Neural cell (in vitro differentiated cells): ENCODE data around the gene COL25A1. TPM values are rescaled to one million over a fixed set of nuclear protein-coding genes. Genes with fewer than 3 reads are reported as not detected.

ENCODE experiments used
- H2AFZ ChIP-seq: fragments of 200-600, 300-800 bp; sonication (generic), shearing (Covaris generic); 2 replicates; pipeline ENCODE4 v1.6.0; 2014; ENCODE audit warnings: low read depth, mild to moderate bottlenecking, antibody characterized with exemption, low read length, moderate library complexity
- H3F3A ChIP-seq: fragments of 200-600 bp; shearing (Covaris generic); 2 replicates; pipeline ENCODE4 v1.6.1; 2016; ENCODE audit warnings: mild to moderate bottlenecking, moderate library complexity, mixed read lengths, antibody characterized with exemption, low read length; ENCODE audit not compliant: insufficient read depth, poor library complexity, severe bottlenecking
- H3K27ac ChIP-seq: fragments of 200-600, 300-800 bp; sonication (generic), shearing (Covaris generic); 2 replicates; pipeline ENCODE4 v1.5.1; 2014; ENCODE audit warnings: mild to moderate bottlenecking, low read length, moderate library complexity
- H3K27me3 ChIP-seq: fragments of 300-800, 200-600 bp; sonication (generic), shearing (Covaris generic); 2 replicates; pipeline ENCODE4 v1.6.0; 2014; ENCODE audit warnings: mild to moderate bottlenecking, low read depth, low read length, moderate library complexity; ENCODE audit not compliant: insufficient read depth
- H3K36me3 ChIP-seq: fragments of 300-800, 200-600 bp; sonication (generic), shearing (Covaris generic); 2 replicates; pipeline ENCODE4 v1.5.1; 2014; ENCODE audit warnings: mild to moderate bottlenecking, antibody characterized with exemption, low read length, moderate library complexity; ENCODE audit not compliant: insufficient read depth
- H3K4me2 ChIP-seq: fragments of 300-800, 200-600 bp; sonication (generic), shearing (Covaris generic); 2 replicates; pipeline ENCODE4 v1.6.0; 2014; ENCODE audit warnings: mild to moderate bottlenecking, low read length
- H3K4me3 ChIP-seq: fragments of 300-800, 200-600 bp; sonication (generic), shearing (Covaris generic); 2 replicates; pipeline ENCODE4 v1.5.1; 2014; ENCODE audit warnings: mild to moderate bottlenecking, low read length, moderate library complexity
- H3K79me2 ChIP-seq: fragments of 200-600 bp; shearing (Covaris generic); replicated peaks from 2 replicates; pipeline ENCODE4 v1.6.0; 2014; ENCODE audit warnings: mild to moderate bottlenecking, low read length, moderate library complexity; ENCODE audit not compliant: insufficient read depth
- H3K9ac ChIP-seq: fragments of 300-800, 200-600 bp; sonication (generic), shearing (Covaris generic); 2 replicates; pipeline ENCODE4 v1.6.1; 2016; ENCODE audit warnings: mild to moderate bottlenecking, low read length, mixed read lengths
- H3K9me2 ChIP-seq: fragments of 200-600 bp; shearing (Covaris generic); 2 replicates; pipeline ENCODE4 v1.6.1; 2016; ENCODE audit warnings: mild to moderate bottlenecking, low read length, mixed read lengths; ENCODE audit not compliant: insufficient read depth
- H3K9me3 ChIP-seq: fragments of 200-600, 300-800 bp; sonication (generic), shearing (Covaris generic); 2 replicates; pipeline ENCODE4 v1.6.1; 2016; ENCODE audit warnings: mild to moderate bottlenecking, mixed run types, low read length, moderate library complexity, mixed read lengths
- H4K20me1 ChIP-seq: fragments of 200-600 bp; shearing (Covaris generic); 2 replicates; pipeline ENCODE4 v1.6.1; 2016; ENCODE audit warnings: mild to moderate bottlenecking, mixed run types; ENCODE audit not compliant: insufficient read depth
- EP300 ChIP-seq: fragments of 450-650 bp; conservative IDR thresholded peaks from 2 replicates; pipeline ENCODE4 v1.6.1; 2014; ENCODE audit warnings: antibody characterized with exemption, mild to moderate bottlenecking, moderate library complexity; ENCODE audit not compliant: poor library complexity, severe bottlenecking
- EZH2 ChIP-seq: fragments of 200-600, 300-800 bp; shearing (Covaris generic), sonication (generic); IDR thresholded peaks from 2 replicates; pipeline ENCODE4 v1.6.1; 2014; ENCODE audit warnings: antibody characterized with exemption, low read length, borderline replicate concordance, mild to moderate bottlenecking; ENCODE audit not compliant: insufficient read depth, poor library complexity, severe bottlenecking
- MXI1 ChIP-seq: fragments of 450-650 bp; conservative IDR thresholded peaks from 2 replicates; pipeline ENCODE4 v1.6.1; 2014; ENCODE audit warnings: antibody characterized with exemption, mild to moderate bottlenecking; ENCODE audit not compliant: poor library complexity, severe bottlenecking
- POLR2AphosphoS5 ChIP-seq: IDR thresholded peaks from 2 replicates; pipeline ENCODE4 v1.6.1; 2012
- RAD21 ChIP-seq: fragments of 450-650 bp; conservative IDR thresholded peaks from 2 replicates; pipeline ENCODE4 v1.6.1; 2014; ENCODE audit warnings: antibody characterized with exemption, mild to moderate bottlenecking, moderate library complexity
- SMC3 ChIP-seq: fragments of 450-650 bp; conservative IDR thresholded peaks from 2 replicates; pipeline ENCODE4 v1.6.1; 2014; ENCODE audit warnings: antibody characterized with exemption, mild to moderate bottlenecking, moderate library complexity; ENCODE audit not compliant: poor library complexity
- TAF1 ChIP-seq: IDR thresholded peaks from 2 replicates; pipeline ENCODE4 v1.6.1; 2012; ENCODE audit warnings: low read depth
- polyA plus RNA-seq: library from polyadenylated mRNA; depleted of rRNA; stranded (reverse); fragments of >200 nt; gene quantifications from 2 replicates; pipeline ENCODE4 v1.2.3, GENCODE V29; 2014
- TF ChIP-seq, protein P1 (sequence below): fragments of 450-650 bp; IDR thresholded peaks from 2 replicates; pipeline ENCODE4 v1.5.1; 2014; ENCODE audit warnings: antibody characterized with exemption, mild to moderate bottlenecking, moderate library complexity; ENCODE audit not compliant: poor library complexity, severe bottlenecking
- TF ChIP-seq, protein P2 (sequence below): IDR thresholded peaks from 2 replicates; pipeline ENCODE4 v1.6.1; 2012; ENCODE audit warnings: borderline replicate concordance

The COL25A1 gene
- polyA plus RNA-seq, 1 donor from 2014 or later = 32.3 TPM

DNA sequence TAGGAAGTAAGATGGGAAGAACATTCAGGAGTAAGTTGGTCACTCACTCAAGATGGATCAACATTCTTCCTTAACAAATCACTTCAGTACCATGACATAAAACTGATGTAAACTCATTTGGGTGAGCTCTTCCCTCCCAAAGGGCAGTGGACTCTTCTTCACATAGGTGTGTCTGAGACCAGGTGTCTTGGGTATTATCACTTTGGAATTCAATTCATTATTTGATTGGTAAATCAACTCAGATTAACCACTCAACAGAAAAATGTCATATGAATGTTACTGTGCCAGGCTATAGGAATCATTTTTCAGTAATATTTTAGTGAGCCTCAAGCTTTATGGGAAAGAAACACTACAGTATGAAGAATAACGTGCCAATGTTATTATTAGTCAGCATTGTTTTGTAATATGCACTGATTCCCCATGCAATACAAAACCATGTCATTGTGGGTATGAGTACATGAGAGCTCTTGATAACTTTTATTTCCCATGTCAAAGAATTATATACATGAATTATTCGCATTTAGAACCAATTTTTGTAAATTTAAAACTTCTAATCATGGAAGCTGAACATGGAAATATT is 481.0 kb downstream of the COL25A1 start:
- H3F3A ChIP-seq = no peaks in the 10 kb centered on the region
- no peaks in the 10 kb centered on the region for H3K27me3 ChIP-seq
- no peak for TF ChIP-seq SMC3
- TF ChIP-seq, protein P1, sequence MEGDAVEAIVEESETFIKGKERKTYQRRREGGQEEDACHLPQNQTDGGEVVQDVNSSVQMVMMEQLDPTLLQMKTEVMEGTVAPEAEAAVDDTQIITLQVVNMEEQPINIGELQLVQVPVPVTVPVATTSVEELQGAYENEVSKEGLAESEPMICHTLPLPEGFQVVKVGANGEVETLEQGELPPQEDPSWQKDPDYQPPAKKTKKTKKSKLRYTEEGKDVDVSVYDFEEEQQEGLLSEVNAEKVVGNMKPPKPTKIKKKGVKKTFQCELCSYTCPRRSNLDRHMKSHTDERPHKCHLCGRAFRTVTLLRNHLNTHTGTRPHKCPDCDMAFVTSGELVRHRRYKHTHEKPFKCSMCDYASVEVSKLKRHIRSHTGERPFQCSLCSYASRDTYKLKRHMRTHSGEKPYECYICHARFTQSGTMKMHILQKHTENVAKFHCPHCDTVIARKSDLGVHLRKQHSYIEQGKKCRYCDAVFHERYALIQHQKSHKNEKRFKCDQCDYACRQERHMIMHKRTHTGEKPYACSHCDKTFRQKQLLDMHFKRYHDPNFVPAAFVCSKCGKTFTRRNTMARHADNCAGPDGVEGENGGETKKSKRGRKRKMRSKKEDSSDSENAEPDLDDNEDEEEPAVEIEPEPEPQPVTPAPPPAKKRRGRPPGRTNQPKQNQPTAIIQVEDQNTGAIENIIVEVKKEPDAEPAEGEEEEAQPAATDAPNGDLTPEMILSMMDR = no peak
- TF ChIP-seq POLR2AphosphoS5 = no peak
- TF ChIP-seq EP300 = no peak
- no peak for TF ChIP-seq EZH2
- TF ChIP-seq, protein P2, sequence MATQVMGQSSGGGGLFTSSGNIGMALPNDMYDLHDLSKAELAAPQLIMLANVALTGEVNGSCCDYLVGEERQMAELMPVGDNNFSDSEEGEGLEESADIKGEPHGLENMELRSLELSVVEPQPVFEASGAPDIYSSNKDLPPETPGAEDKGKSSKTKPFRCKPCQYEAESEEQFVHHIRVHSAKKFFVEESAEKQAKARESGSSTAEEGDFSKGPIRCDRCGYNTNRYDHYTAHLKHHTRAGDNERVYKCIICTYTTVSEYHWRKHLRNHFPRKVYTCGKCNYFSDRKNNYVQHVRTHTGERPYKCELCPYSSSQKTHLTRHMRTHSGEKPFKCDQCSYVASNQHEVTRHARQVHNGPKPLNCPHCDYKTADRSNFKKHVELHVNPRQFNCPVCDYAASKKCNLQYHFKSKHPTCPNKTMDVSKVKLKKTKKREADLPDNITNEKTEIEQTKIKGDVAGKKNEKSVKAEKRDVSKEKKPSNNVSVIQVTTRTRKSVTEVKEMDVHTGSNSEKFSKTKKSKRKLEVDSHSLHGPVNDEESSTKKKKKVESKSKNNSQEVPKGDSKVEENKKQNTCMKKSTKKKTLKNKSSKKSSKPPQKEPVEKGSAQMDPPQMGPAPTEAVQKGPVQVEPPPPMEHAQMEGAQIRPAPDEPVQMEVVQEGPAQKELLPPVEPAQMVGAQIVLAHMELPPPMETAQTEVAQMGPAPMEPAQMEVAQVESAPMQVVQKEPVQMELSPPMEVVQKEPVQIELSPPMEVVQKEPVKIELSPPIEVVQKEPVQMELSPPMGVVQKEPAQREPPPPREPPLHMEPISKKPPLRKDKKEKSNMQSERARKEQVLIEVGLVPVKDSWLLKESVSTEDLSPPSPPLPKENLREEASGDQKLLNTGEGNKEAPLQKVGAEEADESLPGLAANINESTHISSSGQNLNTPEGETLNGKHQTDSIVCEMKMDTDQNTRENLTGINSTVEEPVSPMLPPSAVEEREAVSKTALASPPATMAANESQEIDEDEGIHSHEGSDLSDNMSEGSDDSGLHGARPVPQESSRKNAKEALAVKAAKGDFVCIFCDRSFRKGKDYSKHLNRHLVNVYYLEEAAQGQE = no peak
- TF ChIP-seq TAF1 = no peak
- no peak for TF ChIP-seq MXI1
- no peak for TF ChIP-seq RAD21
- no peak overlapping the region for H3K4me2 ChIP-seq
- H3K9me3 ChIP-seq = no peaks in the 10 kb centered on the region
- H3K27ac ChIP-seq = no peak overlapping the region
- H3K36me3 ChIP-seq = no peaks in the 10 kb centered on the region
- H2AFZ ChIP-seq = no peak overlapping the region
- no peaks in the 10 kb centered on the region for H3K9me2 ChIP-seq
- no peaks in the 10 kb centered on the region for H4K20me1 ChIP-seq
- no peak overlapping the region for H3K4me3 ChIP-seq
- no peak overlapping the region for H3K9ac ChIP-seq
- no peaks in the 10 kb centered on the region for H3K79me2 ChIP-seq

- Histone ChIP-seq H3K79me2 (no peaks in the 10 kb centered on the region), H3K9ac (no peak overlapping the region), H3K4me3 (no peak overlapping the region), H3K36me3 (no peaks in the 10 kb centered on the region), H3F3A (no peaks in the 10 kb centered on the region), H3K9me2 (no peaks in the 10 kb centered on the region), H2AFZ (no peak overlapping the region), H4K20me1 (no peaks in the 10 kb centered on the region), H3K27me3 (no peaks in the 10 kb centered on the region), H3K4me2 (no peak overlapping the region), H3K9me3 (no peaks in the 10 kb centered on the region), H3K27ac (no peak overlapping the region)
- TF ChIP-seq EZH2 (no peak), RAD21 (no peak), EP300 (no peak), MXI1 (no peak), SMC3 (no peak), TAF1 (no peak), POLR2AphosphoS5 (no peak)
- TF ChIP-seq, protein P1 = no peak
- TF ChIP-seq, protein P2 = no peak
Observed at GRCh38 chr4:108820492-108821350, 481.7 kb downstream of the COL25A1 start.
